ENCODE results near the gene THAP7. TPM values are rescaled to one million over a fixed set of nuclear protein-coding genes. Genes with fewer than 3 reads are reported as not detected.
"Not testable (repeated sequence)": the region's sequence is repeated elsewhere in the genome, so short reads cannot be mapped to it uniquely, and the experiment has no call there.

The THAP7 gene
- total RNA-seq, 1 donor, result 21.8 TPM

- no peak overlapping the region for H3K4me3 ChIP-seq (ENCODE audit: low read depth, low read length)
- DNase-seq (ENCODE audit: low read depth), result no peak
- TF ChIP-seq CTCF (IDR thresholded peaks at IDR 0.05; ENCODE audit: insufficient read depth, low read length), result no peak
Observed at GRCh38 chr22:20974336-20974955, 27.5 kb downstream of the THAP7 start.

GRCh38 chr22:20973634-20974286 lies 28.2 kb downstream of the THAP7 start:
- DNase-seq (ENCODE audit: low read depth), result no peak
- H3K4me3 ChIP-seq (ENCODE audit: low read depth, low read length), result no peak overlapping the region
- TF ChIP-seq CTCF (IDR thresholded peaks at IDR 0.05; ENCODE audit: insufficient read depth, low read length), result no peak

- DNase-seq (ENCODE audit: low read depth), result no peak
- no peak overlapping the region for H3K4me3 ChIP-seq (ENCODE audit: low read depth, low read length)
- no peak for TF ChIP-seq CTCF (IDR thresholded peaks at IDR 0.05; ENCODE audit: insufficient read depth, low read length)
Observed at GRCh38 chr22:20972933-20973577, 28.9 kb downstream of the THAP7 start.

GRCh38 chr22:20972014-20972694 lies 29.8 kb downstream of the THAP7 start:
- not testable (repeated sequence) for DNase-seq (ENCODE audit: low read depth); H3K4me3 ChIP-seq (ENCODE audit: low read depth, low read length)

- TF ChIP-seq CTCF (IDR thresholded peaks at IDR 0.05; ENCODE audit: insufficient read depth, low read length), result no peak
- DNase-seq (ENCODE audit: low read depth), result no peak
- H3K4me3 ChIP-seq (ENCODE audit: low read depth, low read length), result no peak overlapping the region
Observed at GRCh38 chr22:20970939-20971657, 30.8 kb downstream of the THAP7 start.

GRCh38 chr22:20968281-20968977 lies 33.5 kb downstream of the THAP7 start:
- DNase-seq (ENCODE audit: low read depth), result no peak
- no peak overlapping the region for H3K4me3 ChIP-seq (ENCODE audit: low read depth, low read length)
- TF ChIP-seq CTCF (IDR thresholded peaks at IDR 0.05; ENCODE audit: insufficient read depth, low read length), result no peak

All from fibroblast of the aortic adventitia (primary cell).